Uterus (tissue), 2 donors: ENCODE results near the gene CDR2L.

Source experiments
- POLR2A ChIP-seq, 2 donors: fragments of 450-650 bp; IDR thresholded peaks; one replicate each; pipeline ENCODE4 v1.6.1; 2016; ENCODE audit warnings: antibody characterized with exemption in 2 of 2, mild to moderate bottlenecking in 1 of 2, moderate library complexity in 1 of 2
- TF ChIP-seq, protein P1 (sequence below), 4 experiments: fragments of 200-600 bp in 2 of 4; fragments of 450-650 bp in 2 of 4; sonication (generic) in 2 of 4; IDR thresholded peaks; one replicate each; pipeline ENCODE4 v1.5.1; 2016 to 2019; ENCODE audit warnings: antibody characterized with exemption in 4 of 4, mild to moderate bottlenecking in 2 of 4, moderate library complexity in 1 of 4

DNA sequence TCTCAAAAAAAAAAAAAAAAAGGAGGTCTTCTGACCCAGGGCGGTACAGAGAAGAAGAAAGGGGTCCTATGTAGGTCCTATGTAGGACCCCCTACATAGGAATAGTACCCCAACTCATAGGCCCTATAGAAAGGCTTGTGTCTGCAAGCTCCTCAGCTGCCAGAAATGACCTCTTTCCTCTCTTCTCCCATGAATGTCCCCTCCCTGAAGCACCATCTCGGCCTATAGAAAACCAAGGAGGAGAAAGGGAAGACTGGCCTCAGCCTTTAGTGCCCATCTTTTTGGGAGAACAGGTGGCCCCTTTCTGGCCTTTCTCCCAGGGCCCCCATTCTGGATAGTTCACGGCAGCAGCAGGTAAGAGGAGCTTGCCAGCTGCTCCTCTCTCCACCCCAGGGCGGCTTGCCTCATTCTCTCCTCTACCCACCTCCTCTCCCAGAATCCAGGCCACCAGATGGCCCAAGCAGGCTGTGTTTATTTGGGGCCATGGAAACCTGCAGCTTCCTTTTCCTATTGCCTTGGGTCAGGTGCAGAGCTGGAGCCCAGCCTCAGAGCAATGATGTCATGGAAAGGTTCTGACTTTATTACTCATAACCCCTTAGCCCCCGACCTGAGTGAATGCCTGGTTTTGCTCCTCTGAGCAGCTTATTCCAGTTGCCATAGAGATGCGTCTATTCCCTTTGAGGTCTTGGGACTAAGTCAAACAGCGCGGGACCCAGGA lies 23.4 kb downstream of the CDR2L start:
- TF ChIP-seq, protein P1, sequence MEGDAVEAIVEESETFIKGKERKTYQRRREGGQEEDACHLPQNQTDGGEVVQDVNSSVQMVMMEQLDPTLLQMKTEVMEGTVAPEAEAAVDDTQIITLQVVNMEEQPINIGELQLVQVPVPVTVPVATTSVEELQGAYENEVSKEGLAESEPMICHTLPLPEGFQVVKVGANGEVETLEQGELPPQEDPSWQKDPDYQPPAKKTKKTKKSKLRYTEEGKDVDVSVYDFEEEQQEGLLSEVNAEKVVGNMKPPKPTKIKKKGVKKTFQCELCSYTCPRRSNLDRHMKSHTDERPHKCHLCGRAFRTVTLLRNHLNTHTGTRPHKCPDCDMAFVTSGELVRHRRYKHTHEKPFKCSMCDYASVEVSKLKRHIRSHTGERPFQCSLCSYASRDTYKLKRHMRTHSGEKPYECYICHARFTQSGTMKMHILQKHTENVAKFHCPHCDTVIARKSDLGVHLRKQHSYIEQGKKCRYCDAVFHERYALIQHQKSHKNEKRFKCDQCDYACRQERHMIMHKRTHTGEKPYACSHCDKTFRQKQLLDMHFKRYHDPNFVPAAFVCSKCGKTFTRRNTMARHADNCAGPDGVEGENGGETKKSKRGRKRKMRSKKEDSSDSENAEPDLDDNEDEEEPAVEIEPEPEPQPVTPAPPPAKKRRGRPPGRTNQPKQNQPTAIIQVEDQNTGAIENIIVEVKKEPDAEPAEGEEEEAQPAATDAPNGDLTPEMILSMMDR (IDR thresholded peaks at IDR 0.05), result peak in 2 of 4 experiments; percentile 21 to 24
- TF ChIP-seq POLR2A (IDR thresholded peaks at IDR 0.05), result no peak
